Endodermal cell (in vitro differentiated cells): ENCODE data around the gene MAP9. TPM values are rescaled to one million over a fixed set of nuclear protein-coding genes. Genes with fewer than 3 reads are reported as not detected.

Experiments
- DNase-seq: peaks from one replicate; pipeline ENCODE4 v3.0.0-alpha.2; 2017
- H3K27ac ChIP-seq: 2 replicates; pipeline ENCODE4 v1.5.1; 2013; ENCODE audit warnings: mild to moderate bottlenecking, low read depth, low read length, moderate library complexity
- H3K27me3 ChIP-seq: 2 replicates; pipeline ENCODE4 v1.6.1; 2013; ENCODE audit warnings: mild to moderate bottlenecking, low read length, moderate library complexity; ENCODE audit not compliant: insufficient read depth, control insufficient read depth, poor library complexity, severe bottlenecking
- H3K36me3 ChIP-seq: 2 replicates; pipeline ENCODE4 v1.7.0; 2013; ENCODE audit warnings: mild to moderate bottlenecking, low read length, moderate library complexity; ENCODE audit not compliant: control insufficient read depth, insufficient read depth
- H3K4me1 ChIP-seq: one replicate; pipeline ENCODE4 v1.7.0; 2013; ENCODE audit warnings: low read length; ENCODE audit not compliant: control insufficient read depth, insufficient read depth
- H3K4me3 ChIP-seq: 2 replicates; pipeline ENCODE4 v1.5.1; 2013; ENCODE audit warnings: mild to moderate bottlenecking, low read length, moderate library complexity
- H3K9ac ChIP-seq: 2 replicates; pipeline ENCODE4 v1.6.1; 2013; ENCODE audit warnings: mild to moderate bottlenecking, low read length, moderate library complexity; ENCODE audit not compliant: poor library complexity, severe bottlenecking; ENCODE audit errors: extremely low read depth
- H3K9me3 ChIP-seq: 2 replicates; pipeline ENCODE4 v1.6.1; 2013; ENCODE audit warnings: mild to moderate bottlenecking, low read length, moderate library complexity; ENCODE audit not compliant: control insufficient read depth
- H3K27ac Mint-ChIP-seq: 2 replicates; pipeline ENCODE4 v1.8.0; 2020; ENCODE audit warnings: mixed read lengths
- H3K27me3 Mint-ChIP-seq: 2 replicates; pipeline ENCODE4 v1.8.0; 2021; ENCODE audit warnings: mild to moderate bottlenecking, mixed read lengths; ENCODE audit not compliant: insufficient read depth
- H3K36me3 Mint-ChIP-seq: 2 replicates; pipeline ENCODE4 v1.8.0; 2020; ENCODE audit warnings: low read depth, mixed read lengths
- H3K4me1 Mint-ChIP-seq: 2 replicates; pipeline ENCODE4 v1.8.0; 2020; ENCODE audit warnings: mixed read lengths
- H3K4me3 Mint-ChIP-seq: 2 replicates; pipeline ENCODE4 v1.8.0; 2020; ENCODE audit warnings: mild to moderate bottlenecking, moderate library complexity, mixed read lengths
- H3K9me3 Mint-ChIP-seq: 2 replicates; pipeline ENCODE4 v1.8.0; 2020; ENCODE audit warnings: mild to moderate bottlenecking, mixed read lengths
- CTCF ChIP-seq: fragments of 200-600 bp; sonication (generic); conservative IDR thresholded peaks from 2 replicates; pipeline ENCODE4 v1.5.0; 2021; ENCODE audit warnings: antibody characterized with exemption, mild to moderate bottlenecking
- WGBS, 2 experiments: methylation state at CpG; one replicate each; pipeline versions ENCODE4 v1.1.5 to v1.1.7; 2013; ENCODE audit warnings: missing lambda C conversion rate in 2 of 2, mixed read lengths in 1 of 2; ENCODE audit not compliant: insufficient coverage in 1 of 2, insufficient read length in 1 of 2; 5-methylcytosine and 5-hydroxymethylcytosine counted together
- total RNA-seq, 2 donors: library from RNA; stranded (reverse); fragmentation: NEBNext Ultra II Directional in 1 of 2; extraction: Animal tissue kit (Norgen Biotek cat#: 25700) in 1 of 2; gene quantifications; 2 replicates in 1 of 2; 3 replicates in 1 of 2; pipeline ENCODE4 v1.2.1, GENCODE V29; 2021

Gene MAP9
- total RNA-seq, 2 donors from 2014 or later: 26.4 to 39.0 TPM

DNA sequence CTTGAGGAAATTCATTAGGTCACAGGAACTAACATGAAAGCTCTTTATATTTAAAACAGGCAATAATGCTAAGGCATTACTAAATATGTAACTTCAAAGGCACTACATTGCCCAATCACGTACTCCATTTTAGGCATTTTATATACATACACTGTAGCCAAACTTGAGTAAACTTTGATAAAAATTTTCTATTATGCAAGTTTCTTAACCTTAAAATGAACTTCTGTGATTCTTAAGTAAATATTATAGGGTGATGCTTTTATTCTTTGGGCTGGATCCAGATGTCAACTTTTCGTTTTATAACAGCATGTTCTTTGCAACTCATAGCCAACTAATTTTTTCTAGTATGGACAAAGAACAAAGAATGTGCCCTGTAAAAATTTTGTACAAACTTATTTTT lies 28.3 kb upstream of the MAP9 start:
- TF ChIP-seq CTCF: no peak
- H3K27me3 ChIP-seq: peaks cover 52% of the 10 kb centered on the region
- no peaks in the 10 kb centered on the region for H3K36me3 Mint-ChIP-seq
- DNase-seq: no peak
- H3K27me3 Mint-ChIP-seq: peaks cover 33% of the 10 kb centered on the region
- H3K36me3 ChIP-seq: no peaks in the 10 kb centered on the region
- peaks cover 24% of the 10 kb centered on the region for H3K4me1 Mint-ChIP-seq
- H3K27ac ChIP-seq: no peak overlapping the region
- no peak overlapping the region for H3K4me3 Mint-ChIP-seq
- no peak overlapping the region for H3K4me3 ChIP-seq
- 87 to 100% methylated on average over 2 of the region's 2 CpGs for WGBS, 2 experiments
- H3K4me1 ChIP-seq: no peaks in the 10 kb centered on the region
- no peak overlapping the region for H3K9ac ChIP-seq
- H3K9me3 ChIP-seq: no peaks in the 10 kb centered on the region
- H3K27ac Mint-ChIP-seq: no peak overlapping the region
- H3K9me3 Mint-ChIP-seq: no peaks in the 10 kb centered on the region

- H3K27ac ChIP-seq: no peak overlapping the region
- H3K4me3 Mint-ChIP-seq: no peak overlapping the region
- H3K27ac Mint-ChIP-seq: no peak overlapping the region
- H3K27me3 Mint-ChIP-seq: peaks cover 30% of the 10 kb centered on the region
- no peak overlapping the region for H3K9ac ChIP-seq
- peak; percentile 65 for TF ChIP-seq CTCF
- H3K4me3 ChIP-seq: no peak overlapping the region
- peaks cover 41% of the 10 kb centered on the region for H3K27me3 ChIP-seq
- H3K36me3 ChIP-seq: no peaks in the 10 kb centered on the region
- H3K9me3 ChIP-seq: no peaks in the 10 kb centered on the region
- H3K4me1 ChIP-seq: no peaks in the 10 kb centered on the region
- no peaks in the 10 kb centered on the region for H3K36me3 Mint-ChIP-seq
- 39 to 52% methylated on average over 4 of the region's 4 CpGs for WGBS, 2 experiments
- no peak for DNase-seq
- peaks cover 24% of the 10 kb centered on the region for H3K4me1 Mint-ChIP-seq
- no peaks in the 10 kb centered on the region for H3K9me3 Mint-ChIP-seq
Measured at GRCh38 chr4:155403886-155404285, 27.1 kb upstream of the MAP9 start.

GRCh38 chr4:155402941-155403340 lies 26.2 kb upstream of the MAP9 start:
- WGBS, 2 experiments: 50 to 66% methylated on average over 2 of the region's 2 CpGs
- H3K27ac Mint-ChIP-seq: no peak overlapping the region

More at GRCh38 chr4:155402941-155403340, 26.2 kb upstream of the MAP9 start:
- Histone ChIP-seq H3K9me3 (no peaks in the 10 kb centered on the region), H3K36me3 (no peaks in the 10 kb centered on the region), H3K4me3 (no peak overlapping the region), H3K4me1 (no peaks in the 10 kb centered on the region), H3K27me3 (peaks cover 40% of the 10 kb centered on the region), H3K27ac (no peak overlapping the region), H3K9ac (no peak overlapping the region)
- no peak for TF ChIP-seq CTCF
- Mint-ChIP-seq H3K27me3 (peaks cover 29% of the 10 kb centered on the region), H3K4me3 (peak overlapping the region; percentile 9), H3K4me1 (peaks cover 24% of the 10 kb centered on the region), H3K9me3 (no peaks in the 10 kb centered on the region), H3K36me3 (no peaks in the 10 kb centered on the region)
- no peak for DNase-seq
